Muscle layer of duodenum (tissue), 2 donors: ENCODE data around the gene SKIC8.
A peak's percentile ranks its signal among the peaks of the same experiment; 100 is the strongest.

Experiments
- H3K27ac ChIP-seq: one replicate; pipeline ENCODE4 v1.7.0; 2013; ENCODE audit warnings: mild to moderate bottlenecking, low read length
- H3K27me3 ChIP-seq: one replicate; pipeline ENCODE4 v1.7.0; 2013; ENCODE audit warnings: low read depth, mild to moderate bottlenecking, control low read depth, low read length
- H3K36me3 ChIP-seq, 2 donors: one replicate each; pipeline ENCODE4 v1.7.0; 2013; ENCODE audit warnings: low read length in 2 of 2, control low read depth in 1 of 2, mild to moderate bottlenecking in 1 of 2; ENCODE audit not compliant: insufficient read depth in 2 of 2, control insufficient read depth in 1 of 2
- H3K4me1 ChIP-seq, 2 donors: one replicate each; pipeline ENCODE4 v1.7.0; 2013; ENCODE audit warnings: low read length in 2 of 2, mild to moderate bottlenecking in 2 of 2, control low read depth in 1 of 2, moderate library complexity in 1 of 2; ENCODE audit not compliant: insufficient read depth in 2 of 2, control insufficient read depth in 1 of 2
- H3K4me3 ChIP-seq, 2 donors: one replicate each; pipeline ENCODE4 v1.7.0; 2013; ENCODE audit warnings: low read length in 2 of 2, low read depth in 1 of 2, mild to moderate bottlenecking in 1 of 2
- H3K9me3 ChIP-seq, 2 donors: one replicate each; pipeline ENCODE4 v1.7.0; 2013; ENCODE audit warnings: low read length in 2 of 2, control low read depth in 1 of 2, mild to moderate bottlenecking in 1 of 2; ENCODE audit not compliant: control insufficient read depth in 1 of 2
- donor health status: healthy.

Gene SKIC8

GRCh38 chr15:78320183-78320582 lies 20.8 kb upstream of the SKIC8 start:
- Histone ChIP-seq H3K27me3 (no peaks in the 10 kb centered on the region), H3K4me1 (no peaks in the 10 kb centered on the region), H3K27ac (no peak overlapping the region), H3K4me3 (no peak overlapping the region), H3K9me3 (no peaks in the 10 kb centered on the region), H3K36me3 (no peaks in the 10 kb centered on the region)

GRCh38 chr15:78319588-78319987 lies 20.2 kb upstream of the SKIC8 start:
- H3K4me3 ChIP-seq: no peak overlapping the region
- H3K9me3 ChIP-seq: no peaks in the 10 kb centered on the region
- no peak overlapping the region for H3K27ac ChIP-seq
- H3K27me3 ChIP-seq: no peaks in the 10 kb centered on the region
- no peaks in the 10 kb centered on the region for H3K4me1 ChIP-seq
- H3K36me3 ChIP-seq: no peaks in the 10 kb centered on the region

GRCh38 chr15:78317145-78317836 lies 17.9 kb upstream of the SKIC8 start:
- no peak overlapping the region for H3K4me3 ChIP-seq
- H3K4me1 ChIP-seq: no peaks in the 10 kb centered on the region
- no peaks in the 10 kb centered on the region for H3K27me3 ChIP-seq
- H3K27ac ChIP-seq: peak overlapping the region; percentile 29
- H3K36me3 ChIP-seq: no peaks in the 10 kb centered on the region
- no peaks in the 10 kb centered on the region for H3K9me3 ChIP-seq

GRCh38 chr15:78316283-78317083 lies 17.1 kb upstream of the SKIC8 start:
- Histone ChIP-seq H3K27ac (peak overlapping the region; percentile 29), H3K9me3 (no peaks in the 10 kb centered on the region), H3K4me3 (no peak overlapping the region), H3K36me3 (no peaks in the 10 kb centered on the region), H3K4me1 (no peaks in the 10 kb centered on the region), H3K27me3 (no peaks in the 10 kb centered on the region)

GRCh38 chr15:78315686-78316282 lies 16.4 kb upstream of the SKIC8 start:
- no peaks in the 10 kb centered on the region for H3K4me1 ChIP-seq
- H3K4me3 ChIP-seq: no peak overlapping the region
- no peak overlapping the region for H3K27ac ChIP-seq
- no peaks in the 10 kb centered on the region for H3K36me3 ChIP-seq
- no peaks in the 10 kb centered on the region for H3K9me3 ChIP-seq
- H3K27me3 ChIP-seq: no peaks in the 10 kb centered on the region

- Histone ChIP-seq H3K4me1 (no peaks in the 10 kb centered on the region), H3K9me3 (no peaks in the 10 kb centered on the region), H3K4me3 (no peak overlapping the region), H3K27me3 (no peaks in the 10 kb centered on the region), H3K27ac (no peak overlapping the region), H3K36me3 (no peaks in the 10 kb centered on the region)
Measured at GRCh38 chr15:78314181-78314581, 14.8 kb upstream of the SKIC8 start.

GRCh38 chr15:78313383-78313782 lies 14.0 kb upstream of the SKIC8 start:
- Histone ChIP-seq H3K4me1 (no peaks in the 10 kb centered on the region), H3K4me3 (no peak overlapping the region), H3K27me3 (no peaks in the 10 kb centered on the region), H3K36me3 (no peaks in the 10 kb centered on the region), H3K9me3 (no peaks in the 10 kb centered on the region), H3K27ac (no peak overlapping the region)

GRCh38 chr15:78312957-78313356 lies 13.5 kb upstream of the SKIC8 start:
- Histone ChIP-seq H3K4me3 (no peak overlapping the region), H3K9me3 (no peaks in the 10 kb centered on the region), H3K4me1 (no peaks in the 10 kb centered on the region), H3K27ac (no peak overlapping the region), H3K36me3 (no peaks in the 10 kb centered on the region), H3K27me3 (no peaks in the 10 kb centered on the region)

- Histone ChIP-seq H3K4me3 (no peak overlapping the region), H3K4me1 (no peaks in the 10 kb centered on the region), H3K27ac (no peak overlapping the region), H3K9me3 (no peaks in the 10 kb centered on the region), H3K27me3 (no peaks in the 10 kb centered on the region), H3K36me3 (no peaks in the 10 kb centered on the region)
Measured at GRCh38 chr15:78312536-78312935, 13.1 kb upstream of the SKIC8 start.

- Histone ChIP-seq H3K36me3 (no peaks in the 10 kb centered on the region), H3K4me3 (no peak overlapping the region), H3K27me3 (no peaks in the 10 kb centered on the region), H3K27ac (no peak overlapping the region), H3K9me3 (no peaks in the 10 kb centered on the region), H3K4me1 (no peaks in the 10 kb centered on the region)
Measured at GRCh38 chr15:78311292-78311691, 11.9 kb upstream of the SKIC8 start.

- no peak overlapping the region for H3K4me3 ChIP-seq
- H3K27me3 ChIP-seq: no peaks in the 10 kb centered on the region
- H3K4me1 ChIP-seq: no peaks in the 10 kb centered on the region
Measured at GRCh38 chr15:78308422-78309032, 9.1 kb upstream of the SKIC8 start.

More at GRCh38 chr15:78308422-78309032, 9.1 kb upstream of the SKIC8 start:
- no peaks in the 10 kb centered on the region for H3K9me3 ChIP-seq
- H3K36me3 ChIP-seq: no peaks in the 10 kb centered on the region
- H3K27ac ChIP-seq: no peak overlapping the region
